GM12878 (cell line): ENCODE measurements around the gene ITSN1.

Experiments used
- ASH2L ChIP-seq: fragments of 300-600, 200-600 bp; sonication (generic); IDR thresholded peaks from 2 replicates; pipeline ENCODE4 v1.6.1; 2017; ENCODE audit warnings: low read depth, mild to moderate bottlenecking, borderline replicate concordance
- JUNB ChIP-seq: IDR thresholded peaks from 2 replicates; pipeline ENCODE4 v1.6.1; 2016; ENCODE audit warnings: antibody characterized with exemption, mild to moderate bottlenecking
- POLR2A ChIP-seq: IDR thresholded peaks from 2 replicates; pipeline ENCODE4 v1.6.1; 2011; ENCODE audit warnings: low read depth, mild to moderate bottlenecking, low read length
- RAD51 ChIP-seq: fragments of 450-650 bp; IDR thresholded peaks from 2 replicates; pipeline ENCODE4 v1.6.1; 2016; ENCODE audit warnings: moderate library complexity, mild to moderate bottlenecking, inconsistent platforms
- RCOR1 ChIP-seq: conservative IDR thresholded peaks from 2 replicates; pipeline ENCODE4 v1.6.1; 2012; ENCODE audit warnings: low read depth, low read length, improper control_type of control experiment
- RELA ChIP-seq: fragments of 450-650 bp; IDR thresholded peaks from 2 replicates; pipeline ENCODE4 v1.8.0; 2014; ENCODE audit warnings: borderline replicate concordance; ENCODE audit not compliant: partially characterized antibody
- RFX5 ChIP-seq: IDR thresholded peaks from 2 replicates; pipeline ENCODE4 v1.6.1; 2011; ENCODE audit warnings: low read depth, low read length, improper control_type of control experiment
- SMC3 ChIP-seq: IDR thresholded peaks from 2 replicates; pipeline ENCODE4 v1.6.1; 2011; ENCODE audit warnings: low read length, improper control_type of control experiment, borderline replicate concordance
- YBX1 ChIP-seq: fragments of 450-650 bp; IDR thresholded peaks from 2 replicates; pipeline ENCODE4 v1.6.1; 2016; ENCODE audit warnings: antibody characterized with exemption
- TF ChIP-seq, protein P1 (sequence below), 3 experiments: IDR thresholded peaks in 2 of 3; conservative IDR thresholded peaks in 1 of 3; 2 replicates each; pipeline ENCODE4 v1.5.1; 2011; ENCODE audit warnings: low read depth in 3 of 3, low read length in 3 of 3, mild to moderate bottlenecking in 3 of 3, control low read depth in 2 of 3, moderate library complexity in 2 of 3, inconsistent platforms in 1 of 3, mixed read lengths in 1 of 3; ENCODE audit not compliant: control insufficient read depth in 2 of 3, insufficient read depth in 1 of 3; ENCODE audit errors: extremely low read depth in 1 of 3
- TF ChIP-seq, protein P2 (sequence below): IDR thresholded peaks from 2 replicates; pipeline ENCODE4 v1.6.1; 2012; ENCODE audit warnings: low read depth, low read length, improper control_type of control experiment

GRCh38 chr21:33852485-33852884 is 210.2 kb downstream of the ITSN1 start:
- TF ChIP-seq, protein P1, sequence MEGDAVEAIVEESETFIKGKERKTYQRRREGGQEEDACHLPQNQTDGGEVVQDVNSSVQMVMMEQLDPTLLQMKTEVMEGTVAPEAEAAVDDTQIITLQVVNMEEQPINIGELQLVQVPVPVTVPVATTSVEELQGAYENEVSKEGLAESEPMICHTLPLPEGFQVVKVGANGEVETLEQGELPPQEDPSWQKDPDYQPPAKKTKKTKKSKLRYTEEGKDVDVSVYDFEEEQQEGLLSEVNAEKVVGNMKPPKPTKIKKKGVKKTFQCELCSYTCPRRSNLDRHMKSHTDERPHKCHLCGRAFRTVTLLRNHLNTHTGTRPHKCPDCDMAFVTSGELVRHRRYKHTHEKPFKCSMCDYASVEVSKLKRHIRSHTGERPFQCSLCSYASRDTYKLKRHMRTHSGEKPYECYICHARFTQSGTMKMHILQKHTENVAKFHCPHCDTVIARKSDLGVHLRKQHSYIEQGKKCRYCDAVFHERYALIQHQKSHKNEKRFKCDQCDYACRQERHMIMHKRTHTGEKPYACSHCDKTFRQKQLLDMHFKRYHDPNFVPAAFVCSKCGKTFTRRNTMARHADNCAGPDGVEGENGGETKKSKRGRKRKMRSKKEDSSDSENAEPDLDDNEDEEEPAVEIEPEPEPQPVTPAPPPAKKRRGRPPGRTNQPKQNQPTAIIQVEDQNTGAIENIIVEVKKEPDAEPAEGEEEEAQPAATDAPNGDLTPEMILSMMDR (IDR thresholded peaks at IDR 0.05 in 2 of 3, conservative IDR thresholded peaks at IDR 0.05 in 1 of 3; ENCODE audit: control insufficient read depth in 2 of 3, extremely low read depth in 1 of 3, insufficient read depth in 1 of 3, low read depth in 3 of 3, low read length in 3 of 3): no peak
- no peak for TF ChIP-seq JUNB
- TF ChIP-seq RFX5: no peak
- no peak for TF ChIP-seq SMC3
- no peak for TF ChIP-seq YBX1
- TF ChIP-seq POLR2A: no peak
- no peak for TF ChIP-seq RELA
- no peak for TF ChIP-seq ASH2L
- TF ChIP-seq RCOR1: no peak
- TF ChIP-seq, protein P2, sequence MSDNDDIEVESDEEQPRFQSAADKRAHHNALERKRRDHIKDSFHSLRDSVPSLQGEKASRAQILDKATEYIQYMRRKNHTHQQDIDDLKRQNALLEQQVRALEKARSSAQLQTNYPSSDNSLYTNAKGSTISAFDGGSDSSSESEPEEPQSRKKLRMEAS: no peak
- TF ChIP-seq RAD51: no peak
